Left hindlimb (tissue), 1 donor: ENCODE measurements around the gene OSBPL7.

Experiments used
- DNase-seq: peaks from one replicate; pipeline ENCODE4 v3.0.0-alpha.2; 2018

The OSBPL7 gene

DNA sequence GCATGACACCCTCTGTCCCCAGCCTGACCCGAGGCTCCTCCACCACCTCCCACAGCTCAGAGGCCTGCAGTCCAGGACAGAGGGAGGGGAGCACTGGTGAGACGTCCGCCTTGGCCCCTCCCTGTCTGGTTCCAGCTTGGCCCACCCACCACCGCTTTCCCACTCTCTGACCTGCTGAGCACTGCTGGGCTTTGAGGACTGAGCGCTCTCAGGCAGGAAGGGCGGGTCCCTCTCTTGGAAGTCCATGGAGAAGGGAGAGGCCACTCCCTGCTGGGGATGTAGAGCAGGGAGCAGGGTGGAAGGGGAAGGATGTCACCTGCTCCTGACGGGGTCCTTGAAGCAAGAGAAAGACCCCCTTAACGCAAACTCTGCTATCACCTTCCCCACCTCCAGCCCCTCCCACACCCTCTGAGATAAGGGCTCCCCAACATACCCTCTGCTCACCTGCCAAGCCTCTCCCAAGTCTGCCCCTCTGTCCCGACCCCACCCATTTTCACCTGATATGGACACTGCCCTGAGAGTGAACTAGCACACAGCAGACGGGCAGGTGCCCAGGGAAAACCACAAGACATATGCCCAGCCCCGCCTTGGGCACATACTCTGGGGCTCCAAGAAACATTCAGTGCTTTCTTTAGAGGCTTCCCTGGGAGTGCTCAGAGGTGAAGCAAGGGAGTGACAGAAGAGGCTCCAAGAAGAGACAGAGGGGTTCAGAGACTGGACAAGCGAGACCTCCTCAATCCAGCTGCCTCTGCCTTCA lies 1.4 kb downstream of the OSBPL7 start:
- DNase-seq, result peak; percentile 25

DNA sequence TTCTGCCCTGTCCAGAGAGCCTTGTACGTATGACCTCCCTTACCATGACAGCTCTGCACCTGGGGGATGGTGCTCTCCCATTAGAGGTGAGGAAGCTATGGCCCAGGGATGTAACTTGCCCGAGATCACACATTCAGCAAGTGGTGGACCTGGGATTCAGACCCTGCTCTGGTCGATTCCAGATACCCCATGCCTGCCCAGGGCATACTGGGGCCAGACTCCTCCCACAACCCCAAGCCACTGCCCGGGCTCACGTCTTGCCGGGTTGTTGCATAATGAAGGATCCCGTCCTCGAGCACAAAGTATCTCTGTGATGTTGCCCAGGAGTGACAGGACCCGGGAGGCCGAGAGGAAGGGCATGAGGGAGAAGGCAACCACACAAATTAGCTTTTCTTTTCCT lies 2.1 kb downstream of the OSBPL7 start:
- no peak for DNase-seq

DNA sequence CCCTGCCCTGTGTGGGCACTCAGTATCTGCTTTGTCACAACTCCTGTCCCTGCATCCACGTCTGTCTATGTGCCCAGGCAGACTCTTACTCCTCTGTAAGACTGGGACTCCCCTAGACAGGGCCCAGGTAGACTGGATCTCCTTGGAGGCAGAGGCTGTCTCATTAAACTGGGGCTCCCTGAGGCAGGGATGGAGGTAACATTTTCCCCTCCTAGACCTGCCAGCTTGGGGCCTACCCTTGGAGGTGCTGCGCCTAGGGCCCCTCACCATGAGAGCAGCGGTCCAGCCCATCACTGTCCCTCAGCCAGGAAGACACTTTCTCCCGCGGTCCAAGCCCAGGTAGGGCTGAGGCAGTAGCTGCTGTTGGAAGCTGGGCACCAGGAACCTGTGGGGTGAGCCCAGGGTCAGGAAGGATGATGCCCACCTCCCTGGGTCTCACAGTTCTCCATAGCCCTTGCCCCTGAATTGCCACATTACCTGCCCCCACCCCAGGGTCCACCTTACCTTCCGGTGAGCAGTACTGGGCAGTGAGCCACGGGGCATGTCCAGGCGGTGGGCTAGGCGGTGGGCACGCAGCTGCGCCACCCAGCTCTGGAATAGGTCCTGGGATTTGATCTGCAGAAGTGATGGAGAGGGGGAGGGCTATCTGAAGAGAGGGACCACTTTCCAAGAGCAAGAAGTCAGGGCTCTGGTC lies 3.4 kb downstream of the OSBPL7 start:
- no peak for DNase-seq

DNA sequence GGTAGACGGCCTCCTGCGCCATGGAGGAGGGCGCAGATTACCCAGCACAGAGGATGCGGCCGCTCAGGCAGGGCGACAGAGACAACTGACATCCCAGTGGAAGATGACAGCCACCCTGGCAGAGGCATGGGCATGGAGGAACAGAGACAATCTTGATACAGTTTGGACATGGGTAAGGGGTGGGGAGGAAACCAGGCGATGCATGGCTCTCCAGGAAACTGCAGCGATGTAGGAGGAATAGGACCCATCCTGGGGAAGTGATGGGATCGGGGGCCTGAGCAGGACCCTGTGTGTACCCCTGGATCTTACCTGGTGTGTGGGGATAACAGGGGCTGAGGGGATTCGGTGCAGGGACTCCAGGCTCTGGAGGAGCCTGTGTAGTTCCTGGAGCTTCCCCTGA lies 4.6 kb downstream of the OSBPL7 start:
- peak; percentile 23 for DNase-seq

DNA sequence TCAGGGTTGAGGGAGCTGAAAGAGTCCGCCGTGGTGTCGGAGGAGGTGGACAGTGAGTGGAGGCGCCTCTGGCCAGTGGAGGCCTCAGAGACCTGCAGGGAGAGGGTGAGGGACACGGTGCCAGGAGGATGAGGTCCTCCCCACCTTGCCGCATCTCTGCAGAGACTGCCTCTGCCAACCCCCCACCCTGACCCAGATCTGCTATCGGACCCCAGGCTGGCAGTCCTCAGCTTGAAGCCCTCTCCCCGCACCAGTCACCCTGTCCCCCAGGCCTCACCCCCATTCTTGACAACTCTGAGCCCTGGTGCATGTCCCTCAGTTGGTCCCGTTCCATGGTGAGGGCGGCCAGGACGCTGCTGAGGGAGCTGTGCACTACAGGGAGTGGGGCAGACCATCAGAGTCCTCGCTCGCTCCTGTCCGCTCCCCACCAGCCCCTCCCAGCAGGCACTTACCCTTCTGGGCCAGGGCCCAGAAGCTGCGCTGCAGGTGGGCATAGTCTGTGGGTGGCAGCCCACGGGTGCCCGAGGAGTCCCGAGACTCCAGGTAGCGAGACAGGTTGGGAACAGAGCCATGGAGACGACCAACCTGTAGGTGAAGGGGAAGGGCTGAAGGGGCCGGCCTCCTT lies 5.4 kb downstream of the OSBPL7 start:
- peak; percentile 21 for DNase-seq

DNA sequence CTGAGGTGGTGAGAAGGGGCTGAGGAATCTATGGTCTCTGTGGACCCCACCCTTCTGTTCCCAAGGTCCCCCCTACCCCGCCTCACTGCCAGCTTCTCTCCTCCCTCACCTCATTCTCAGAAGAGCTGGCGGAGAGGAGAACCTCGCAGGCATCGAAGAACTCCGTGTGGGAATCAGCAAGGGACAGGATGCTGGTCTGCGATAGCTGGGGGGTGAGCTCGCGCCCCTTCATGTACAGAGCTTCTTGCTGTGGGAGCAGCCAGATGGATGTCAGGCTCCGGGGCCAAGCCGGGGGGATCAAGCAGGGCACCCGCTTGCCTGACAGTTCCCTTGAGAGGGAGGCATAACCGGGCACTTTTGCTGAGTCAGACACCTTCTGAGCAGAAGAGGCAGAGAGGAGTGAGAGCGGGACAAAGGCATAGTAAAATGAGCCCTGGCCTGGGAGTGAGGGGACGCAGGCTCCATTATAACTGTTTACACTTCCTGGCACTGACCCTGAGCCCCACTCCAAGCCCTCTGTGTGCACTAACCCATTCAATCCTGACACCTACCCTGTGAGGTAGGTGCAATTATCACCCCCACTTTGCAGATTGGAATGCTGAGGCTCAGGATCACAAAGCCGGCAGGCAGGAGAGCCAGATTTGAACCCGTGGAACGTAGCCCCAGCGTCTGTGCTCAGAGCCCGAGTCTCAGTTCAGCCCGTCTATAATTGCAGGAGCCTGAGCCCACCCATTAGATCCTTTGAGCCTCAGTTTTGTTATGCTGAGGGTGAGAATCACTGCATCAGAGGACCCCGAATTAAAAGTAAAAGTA lies 6.3 kb downstream of the OSBPL7 start:
- DNase-seq, result peak; percentile 7

DNA sequence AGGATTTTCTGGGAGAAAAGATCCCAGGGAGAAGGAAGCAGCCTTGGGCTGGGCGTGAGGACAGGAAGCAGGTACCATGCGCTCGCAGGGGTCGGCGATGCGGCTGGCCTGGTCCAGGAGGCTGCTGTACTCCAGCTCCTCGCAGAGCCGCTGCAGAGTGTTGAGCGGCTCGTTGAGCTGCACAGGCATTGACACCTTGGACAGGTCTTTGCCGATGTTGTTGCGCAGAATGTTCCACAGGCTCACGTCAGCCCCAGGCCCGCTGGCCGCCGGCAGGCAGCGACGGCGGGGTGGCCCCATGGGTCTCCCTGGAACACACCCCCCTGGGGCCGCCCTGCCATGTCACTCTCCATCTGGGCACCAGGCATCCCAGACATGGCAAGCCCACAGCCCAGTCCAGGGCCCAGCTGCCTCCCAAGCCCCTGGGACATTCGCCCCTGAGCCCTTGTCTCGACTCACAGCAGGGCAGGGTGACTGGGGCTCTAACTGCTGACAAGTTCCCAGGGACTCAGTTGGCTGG lies 8.0 kb downstream of the OSBPL7 start:
- DNase-seq, result peak; percentile 7

DNA sequence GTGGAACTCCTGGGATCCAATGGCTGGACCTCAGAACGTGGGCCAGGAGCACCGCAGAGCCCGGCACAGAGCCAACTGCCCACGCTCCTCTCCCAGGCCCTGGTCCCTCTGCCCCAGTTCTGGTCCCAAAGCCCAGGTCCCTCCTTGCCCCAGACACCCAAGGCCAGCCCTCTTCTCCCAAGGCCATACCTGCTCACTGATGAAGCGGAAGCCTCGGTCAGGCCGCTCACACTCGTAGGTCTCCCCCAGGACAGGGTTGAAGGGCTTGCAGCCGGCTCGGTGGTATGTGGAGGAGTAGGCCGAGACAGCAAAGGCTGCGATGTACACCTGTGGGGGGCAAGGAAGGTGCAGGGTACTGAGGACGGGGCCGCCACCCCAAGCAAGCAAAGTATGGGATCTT lies 8.5 kb downstream of the OSBPL7 start:
- DNase-seq, result peak; percentile 11

DNA sequence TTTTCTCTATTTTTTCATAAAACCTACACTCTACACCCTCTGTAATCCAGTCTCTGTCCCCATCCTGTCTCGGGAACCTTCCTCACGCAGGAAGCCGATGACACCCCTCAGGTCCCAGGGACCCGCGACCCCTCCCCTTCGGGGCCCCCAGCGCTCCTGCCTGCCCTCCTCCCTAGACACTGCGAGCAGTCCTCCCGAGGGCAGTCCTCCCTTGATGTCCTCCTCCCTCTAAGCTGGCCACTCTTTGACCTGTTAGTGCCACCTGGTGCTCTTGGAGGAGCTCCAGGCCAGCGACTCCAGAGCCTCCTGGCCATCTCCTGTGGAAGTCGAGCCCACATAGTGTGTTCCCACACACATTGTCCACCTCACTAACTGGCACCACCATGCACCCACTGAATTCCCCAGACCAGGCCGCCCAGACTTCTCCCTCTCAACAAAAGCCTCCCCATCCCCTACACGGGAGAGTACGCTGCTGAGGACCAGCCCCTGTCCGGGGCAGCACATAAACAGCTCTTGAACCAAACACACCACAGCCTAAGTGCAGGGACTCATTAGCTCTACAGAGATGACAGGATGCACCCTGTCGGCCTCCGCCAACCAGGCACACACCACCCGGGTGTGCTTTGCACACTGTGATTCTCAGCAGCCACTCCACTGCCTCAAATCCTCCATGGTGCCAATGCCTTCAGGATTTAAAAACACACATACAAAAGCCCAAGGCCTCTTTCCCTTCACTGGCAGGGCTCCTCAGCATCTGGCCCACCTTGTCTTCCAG lies 9.3 kb downstream of the OSBPL7 start:
- no peak for DNase-seq

DNA sequence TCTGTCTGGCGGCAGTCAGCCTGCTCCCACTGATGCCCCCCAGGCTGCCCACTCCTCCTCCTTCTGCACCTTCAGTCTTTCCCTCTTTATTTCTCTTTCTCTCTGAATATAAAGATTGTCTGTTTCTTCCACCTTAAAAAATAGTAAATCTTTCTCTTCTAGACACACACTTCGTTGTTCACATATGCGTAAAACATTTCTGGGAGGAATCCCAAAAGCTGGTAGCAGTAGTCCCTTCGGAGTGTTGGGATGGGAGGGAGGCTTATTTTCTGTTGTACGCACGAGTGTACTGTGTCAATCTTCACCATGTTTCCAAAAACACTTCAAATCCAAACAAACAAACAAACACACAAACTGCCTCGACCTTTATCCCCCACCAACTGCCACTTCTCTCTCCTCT lies 9.9 kb downstream of the OSBPL7 start:
- DNase-seq, result no peak

DNA sequence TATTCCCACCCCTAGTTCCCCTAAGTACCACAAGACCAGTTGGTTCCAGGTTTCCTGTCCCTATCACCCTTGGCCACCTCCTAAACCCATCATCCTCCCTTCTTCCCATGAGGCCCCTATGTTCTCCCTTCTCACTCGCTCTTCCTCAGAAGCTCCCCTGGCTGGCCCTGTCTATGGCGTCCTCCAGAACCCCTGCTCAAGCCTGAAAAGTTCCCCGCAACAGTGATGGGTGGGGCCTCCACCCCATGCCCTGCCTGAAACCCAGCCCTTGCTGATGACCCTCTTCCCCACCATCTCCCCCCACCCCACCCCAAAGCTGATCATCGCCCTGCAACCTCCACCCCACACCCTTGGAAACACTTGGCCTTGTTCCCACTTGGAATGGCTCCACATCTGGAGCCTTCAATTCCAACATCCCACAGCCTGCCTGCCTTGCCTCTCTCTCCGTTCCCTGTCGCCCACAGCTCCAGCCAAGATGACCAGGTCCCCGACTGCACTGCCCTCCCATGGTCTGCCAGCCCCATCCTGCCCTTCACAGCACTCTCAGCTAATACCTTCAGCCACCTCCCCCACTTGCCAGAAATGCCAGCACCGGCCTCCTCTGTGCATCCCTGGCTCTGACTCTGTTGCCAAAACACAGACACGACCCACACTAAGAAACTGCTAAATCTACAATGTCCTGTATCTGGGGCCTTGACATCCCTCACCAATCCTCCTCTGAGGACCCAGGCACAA lies 10.5 kb downstream of the OSBPL7 start:
- no peak for DNase-seq

DNA sequence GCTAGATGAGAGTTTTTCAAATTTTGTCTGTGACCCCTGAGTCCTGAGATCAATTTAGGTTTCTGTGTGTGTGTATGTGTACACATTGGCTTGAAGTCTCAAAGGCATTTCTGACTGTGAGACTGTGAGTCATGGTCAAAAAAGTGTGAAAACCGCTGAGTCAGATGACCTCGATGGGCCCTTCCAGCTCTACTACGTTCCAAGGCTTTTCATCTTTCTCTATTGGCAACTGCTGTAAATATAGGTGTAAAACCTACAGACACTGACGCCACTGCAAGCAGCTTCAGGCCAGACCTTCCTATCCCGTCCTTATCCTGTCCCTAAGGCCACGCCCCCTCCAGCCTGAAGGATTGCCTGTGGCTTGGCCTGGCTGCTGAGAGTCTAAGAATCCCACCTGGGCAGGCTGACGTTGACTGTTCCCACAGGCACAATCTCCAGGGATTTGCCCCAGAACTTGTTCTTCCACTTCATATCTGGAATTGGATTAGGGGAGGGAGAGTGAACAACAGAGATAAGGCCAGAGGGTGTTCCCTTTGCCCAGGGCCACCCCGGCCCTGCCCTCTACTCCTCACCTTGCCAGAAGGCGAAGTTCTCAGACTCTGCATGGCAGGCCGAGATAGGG lies 11.3 kb downstream of the OSBPL7 start:
- DNase-seq, result no peak

DNA sequence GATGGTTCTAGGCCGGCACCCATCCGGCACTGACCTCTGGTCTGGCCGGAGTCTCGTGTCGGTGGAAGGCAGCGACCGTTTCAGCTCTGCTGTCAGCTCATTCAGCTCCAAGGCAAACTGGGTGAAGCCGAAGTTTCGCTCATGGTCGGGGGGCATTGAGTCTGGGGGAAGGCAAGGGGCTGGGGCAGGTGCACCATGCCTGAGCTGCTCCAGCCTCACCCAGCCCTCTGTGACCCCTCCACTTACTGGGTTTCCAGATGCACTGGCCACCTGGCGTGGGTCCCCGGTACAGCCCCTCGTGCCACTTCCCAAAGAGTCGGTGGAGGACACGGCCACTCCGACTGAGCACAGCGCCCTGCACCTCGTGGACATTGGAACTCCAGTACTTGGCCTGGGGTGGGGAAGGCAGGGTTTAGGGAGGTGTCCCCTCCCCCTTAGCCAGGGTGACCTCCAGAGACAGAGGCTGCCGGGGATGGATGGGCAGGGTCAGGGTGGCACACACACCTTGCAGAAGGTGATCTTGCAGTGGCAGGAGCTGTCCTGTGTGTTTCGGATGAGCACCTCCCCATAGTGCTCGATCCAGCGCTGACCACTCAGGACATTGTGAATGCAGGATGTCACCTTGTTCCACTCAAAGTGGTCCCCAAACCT lies 12.6 kb downstream of the OSBPL7 start:
- DNase-seq, result no peak

DNA sequence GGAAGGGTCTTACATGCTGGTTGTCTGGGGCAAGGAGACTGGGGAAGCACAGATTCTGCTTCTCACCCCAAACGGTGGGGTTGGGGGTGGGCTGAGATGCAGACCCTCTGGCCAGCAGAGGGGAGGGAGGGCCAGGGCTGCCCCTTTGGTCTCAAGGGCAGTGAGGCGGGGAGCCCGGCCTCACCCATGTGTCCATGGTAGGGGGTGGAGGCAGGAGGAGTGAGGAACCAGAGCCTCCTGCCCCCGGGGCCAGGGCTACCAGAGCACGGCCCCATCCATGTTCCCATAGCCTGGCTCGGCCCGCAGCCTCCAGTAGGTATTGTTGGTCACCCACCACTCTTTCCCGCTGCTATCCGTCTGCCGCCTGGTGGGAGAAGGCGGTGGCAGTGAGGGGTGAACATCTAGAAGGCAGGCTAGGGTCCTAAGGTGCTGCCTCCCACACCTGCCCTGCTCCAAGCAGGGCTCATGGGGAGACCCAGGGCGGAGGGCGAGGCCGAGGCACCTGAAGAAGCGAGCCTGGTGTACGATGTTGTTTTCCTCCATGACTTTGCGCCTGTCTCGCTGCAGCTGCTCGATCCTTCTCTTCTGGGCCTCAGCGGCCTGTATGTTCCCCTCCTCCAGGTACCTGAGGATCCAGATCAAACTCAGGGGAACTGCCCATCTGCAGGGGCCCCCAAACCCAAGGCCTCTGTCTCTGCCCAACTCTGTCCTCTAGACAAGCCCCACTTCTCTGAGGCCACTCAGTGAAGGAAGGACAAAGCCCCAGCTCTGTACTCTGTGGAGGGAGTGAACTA lies 13.4 kb downstream of the OSBPL7 start:
- DNase-seq, result no peak

DNA sequence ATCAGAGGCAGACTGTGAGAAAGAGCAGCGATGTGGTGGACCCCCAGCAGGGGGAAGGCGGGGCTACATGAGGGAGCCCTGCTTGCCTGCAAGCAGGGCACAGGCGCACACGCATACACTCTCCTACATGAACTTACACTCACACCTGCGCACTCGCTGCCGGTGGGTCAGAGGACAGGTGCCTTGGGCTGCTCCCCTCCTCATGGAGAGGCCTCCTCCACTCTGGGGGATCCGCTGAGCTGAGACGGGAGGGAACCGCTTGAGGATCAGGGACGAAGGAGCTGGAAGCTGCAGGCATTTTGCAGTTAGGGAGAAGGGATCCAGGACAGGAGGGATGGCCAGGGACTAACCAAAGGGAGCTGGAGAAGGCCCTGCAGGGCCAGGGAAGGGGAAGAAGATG lies 14.2 kb downstream of the OSBPL7 start:
- no peak for DNase-seq

DNA sequence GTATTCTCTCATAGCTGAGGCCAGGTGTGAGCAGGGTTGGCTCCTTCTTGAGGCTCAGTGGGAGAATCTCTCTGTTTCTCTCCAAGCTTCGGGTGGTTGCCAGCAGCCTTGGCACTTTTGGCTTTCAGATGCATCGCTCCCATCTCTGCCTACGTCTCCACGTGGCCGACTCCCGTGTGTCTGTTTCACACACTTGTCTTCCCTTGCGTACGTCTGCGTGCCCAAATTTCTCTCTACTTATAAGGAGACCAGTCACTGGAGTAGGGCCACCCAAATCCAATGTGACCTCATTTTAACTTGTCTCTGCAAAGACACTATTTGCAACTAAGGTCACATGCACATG lies 14.7 kb downstream of the OSBPL7 start:
- no peak for DNase-seq

DNA sequence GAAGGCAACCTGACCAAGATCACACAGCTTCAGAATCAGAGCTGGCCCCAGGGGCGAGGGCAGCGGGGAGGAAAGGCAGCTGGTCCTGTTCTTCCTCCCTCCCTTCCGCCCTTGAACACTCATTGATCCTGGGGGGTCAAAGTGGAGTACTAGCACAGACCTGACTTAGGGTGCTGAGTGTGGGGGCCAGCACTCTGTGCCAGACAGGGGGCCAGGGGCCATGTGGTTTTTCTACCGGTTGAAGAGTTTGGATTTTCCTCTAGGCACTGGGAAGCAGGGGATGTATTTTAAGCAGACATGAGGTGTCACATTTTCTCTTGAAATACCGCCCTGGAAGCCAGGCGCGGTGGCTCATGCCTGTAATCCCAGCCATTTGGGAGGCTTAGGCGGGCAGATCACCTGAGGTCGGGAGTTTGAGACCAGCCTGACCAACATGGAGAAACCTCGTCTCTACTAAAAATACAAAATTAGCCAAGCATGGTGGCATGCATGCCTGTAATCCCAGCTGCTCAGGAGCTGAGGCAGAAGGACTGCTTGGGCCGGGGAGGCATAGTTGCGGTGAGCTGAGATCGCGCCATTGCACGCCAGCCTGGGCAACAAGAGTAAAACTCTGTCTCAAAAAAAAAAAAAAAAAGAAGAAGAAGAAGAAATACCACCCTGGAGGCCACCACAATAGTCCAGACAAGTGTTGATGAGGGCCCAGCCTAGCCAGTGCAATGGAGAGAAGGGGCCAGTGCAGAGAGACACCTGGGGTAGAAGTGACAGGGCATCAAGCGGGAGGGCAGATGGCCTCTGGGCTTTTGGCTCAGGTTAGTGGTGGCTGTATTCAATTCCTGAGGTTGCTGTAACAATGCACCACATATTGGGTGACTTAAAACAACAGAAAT lies 15.3 kb downstream of the OSBPL7 start:
- DNase-seq, result no peak

DNA sequence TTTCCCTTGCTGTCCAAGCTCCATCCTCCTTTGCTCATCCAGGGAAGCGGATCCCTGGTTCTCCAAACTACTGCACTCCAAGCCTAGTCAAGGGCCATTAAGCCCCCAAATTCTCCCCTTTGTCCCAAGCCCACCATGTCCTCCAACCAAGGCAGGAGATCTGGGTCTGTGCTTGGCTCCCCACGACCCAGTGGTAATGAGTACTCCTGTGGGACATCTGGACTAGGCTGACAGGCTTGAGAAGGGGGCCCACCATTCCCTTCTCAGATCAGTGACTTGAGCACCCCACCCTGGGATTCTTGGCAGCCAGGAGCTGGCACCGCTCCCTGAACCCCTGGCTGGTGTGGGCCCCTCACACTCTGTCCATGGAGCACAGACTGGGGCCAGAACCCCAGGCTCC lies 17.1 kb downstream of the OSBPL7 start:
- DNase-seq, result no peak

DNA sequence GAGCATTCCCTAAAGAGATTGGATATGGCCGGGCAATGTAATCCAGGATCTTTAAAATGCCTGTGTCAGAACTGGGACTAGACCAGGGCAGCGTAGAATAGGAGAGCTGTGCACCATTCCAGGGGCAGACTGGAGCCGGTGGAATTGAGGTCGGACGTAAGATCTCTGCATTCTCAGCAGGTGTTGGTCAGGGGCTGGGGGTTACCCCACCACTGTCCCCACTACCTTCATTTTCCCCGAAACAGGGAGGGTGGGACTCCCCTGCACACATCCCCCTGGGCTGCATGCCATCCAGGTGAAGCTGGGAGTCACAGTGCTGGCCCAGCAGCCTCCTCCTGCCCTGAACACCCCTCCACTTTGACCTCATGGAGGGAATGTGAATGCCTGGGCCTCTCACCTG lies 17.8 kb downstream of the OSBPL7 start:
- no peak for DNase-seq
